NCI-H82 treated with DMSO at 0.1 percent for 48 hours (cell line): ENCODE measurements around the gene VPS26C.
A peak's percentile ranks its signal among the peaks of the same experiment; 100 is the strongest.
"Not testable (repeated sequence)": the region's sequence is repeated elsewhere in the genome, so short reads cannot be mapped to it uniquely, and the experiment has no call there.

Source experiments
- DNase-seq: peaks from one replicate; lab custom pipeline; 2025; ENCODE audit not compliant: unreplicated experiment; lab: John Stamatoyannopoulos, UW

VPS26C gene

GRCh38 chr21:37267269-37268185 is at the start of gene VPS26C:
VPS26C (minus strand) TSS chr21:37267334; CDS start chr21:37267294, 40 bp downstream.
- DNase-seq = peak; percentile 96

GRCh38 chr21:37316072-37316471 is 48.9 kb upstream of the VPS26C start:
- DNase-seq = not testable (repeated sequence)

GRCh38 chr21:37300114-37300751 is 33.1 kb upstream of the VPS26C start:
- DNase-seq = no peak

GRCh38 chr21:37297364-37297763 is 30.2 kb upstream of the VPS26C start:
- no peak for DNase-seq

- DNase-seq = no peak
Measured at GRCh38 chr21:37294679-37295078, 27.5 kb upstream of the VPS26C start.

- no peak for DNase-seq
Measured at GRCh38 chr21:37292941-37293340, 25.8 kb upstream of the VPS26C start.

GRCh38 chr21:37292041-37292440 is 24.9 kb upstream of the VPS26C start:
- DNase-seq = no peak

- not testable (repeated sequence) for DNase-seq
Measured at GRCh38 chr21:37283191-37283710, 16.1 kb upstream of the VPS26C start.

- DNase-seq = not testable (repeated sequence)
Measured at GRCh38 chr21:37282602-37283001, 15.5 kb upstream of the VPS26C start.

- DNase-seq = peak; percentile 3
Measured at GRCh38 chr21:37281993-37282392, 14.9 kb upstream of the VPS26C start.

GRCh38 chr21:37281579-37281978 is 14.4 kb upstream of the VPS26C start:
- no peak for DNase-seq

- DNase-seq = not testable (repeated sequence)
Measured at GRCh38 chr21:37279271-37279670, 12.1 kb upstream of the VPS26C start.

GRCh38 chr21:37278199-37278598 is 11.1 kb upstream of the VPS26C start:
- no peak for DNase-seq

GRCh38 chr21:37276377-37276776 is 9.2 kb upstream of the VPS26C start:
- DNase-seq = no peak

GRCh38 chr21:37273911-37274690 is 7.0 kb upstream of the VPS26C start:
- DNase-seq = no peak

GRCh38 chr21:37273440-37273839 is 6.3 kb upstream of the VPS26C start:
- DNase-seq = no peak

- DNase-seq = no peak
Measured at GRCh38 chr21:37272897-37273296, 5.8 kb upstream of the VPS26C start.

GRCh38 chr21:37270576-37271365 is 3.6 kb upstream of the VPS26C start:
- DNase-seq = no peak

GRCh38 chr21:37269481-37269880 is 2.3 kb upstream of the VPS26C start:
- no peak for DNase-seq

- no peak for DNase-seq
Measured at GRCh38 chr21:37268186-37268503, 1.0 kb upstream of the VPS26C start.
